Endothelial cell of umbilical vein (primary cell): ENCODE measurements around the gene MAPK8IP3. TPM values are rescaled to one million over a fixed set of nuclear protein-coding genes. Genes with fewer than 3 reads are reported as not detected.

Source experiments
- BruUV-seq: library from RNA; stranded (reverse); fragments of 400-500 nt; replicated peaks from 2 replicates; lab custom pipeline; 2021; lab: Mats Ljungman, UMichigan
- CTCF ChIA-PET: fragments of 300-600, 350-600 bp; sonication (Branson Sonifier 250); formaldehyde crosslinking; loops from one replicate; lab custom pipeline; 2021; ENCODE audit warnings: antibody characterized with exemption, inconsistent platforms; lab: Charles Lee
- POLR2A ChIA-PET: fragments of 300-600, 350-600 bp; sonication (Branson Sonifier 250); formaldehyde crosslinking; loops from one replicate; lab custom pipeline; 2021; ENCODE audit warnings: antibody characterized with exemption, inconsistent platforms; lab: Charles Lee
- DNase-seq: peaks from one replicate; pipeline ENCODE4 v3.0.0-alpha.2; 2011; ENCODE audit warnings: low read depth, low spot score
- FAIRE-seq: peaks from 2 replicates; lab custom pipeline; 2011; peaks lifted over from hg19 to GRCh38; lab: Jason Lieb, UNC
- H2AFZ ChIP-seq: 2 replicates; pipeline ENCODE4 v1.6.0; 2012; ENCODE audit warnings: low read depth, low read length, control low read depth, inconsistent platforms
- H3K27ac ChIP-seq: 2 replicates; pipeline ENCODE4 v1.5.1; 2011; ENCODE audit warnings: low read depth, mild to moderate bottlenecking, control low read depth, low read length, moderate library complexity; ENCODE audit not compliant: insufficient read depth
- H3K27me3 ChIP-seq, 2 experiments: 2 replicates each; pipeline versions ENCODE4 v1.6.0 to v1.6.1; 2011; ENCODE audit warnings: low read length in 2 of 2, mixed read lengths in 1 of 2; ENCODE audit not compliant: control insufficient read depth in 2 of 2, insufficient read depth in 2 of 2
- H3K36me3 ChIP-seq, 2 experiments: 2 replicates in 1 of 2; 3 replicates in 1 of 2; pipeline ENCODE4 v1.5.1; 2011; ENCODE audit warnings: low read length in 2 of 2, mild to moderate bottlenecking in 1 of 2, moderate library complexity in 1 of 2; ENCODE audit not compliant: control insufficient read depth in 2 of 2, insufficient read depth in 2 of 2; ENCODE audit errors: extremely low read depth in 1 of 2
- H3K4me1 ChIP-seq: 3 replicates; pipeline ENCODE4 v1.5.1; 2011; ENCODE audit warnings: mild to moderate bottlenecking, low read length; ENCODE audit not compliant: control insufficient read depth, insufficient read depth; ENCODE audit errors: extremely low read depth
- H3K4me2 ChIP-seq: 2 replicates; pipeline ENCODE4 v1.6.1; 2011; ENCODE audit warnings: low read length, control low read depth, mixed read lengths; ENCODE audit not compliant: insufficient read depth
- H3K4me3 ChIP-seq, 3 experiments: fragments of 200-600 bp in 1 of 3; sonication (generic), shearing (Covaris generic) in 1 of 3; replicated peaks in 1 of 3; 2 replicates each; pipeline ENCODE4 v1.5.1; 2011 to 2016; ENCODE audit warnings: control low read depth in 3 of 3, low read length in 3 of 3, mild to moderate bottlenecking in 2 of 3, inconsistent platforms in 1 of 3, low read depth in 1 of 3, moderate library complexity in 1 of 3; ENCODE audit not compliant: insufficient read depth in 1 of 3
- H3K79me2 ChIP-seq: 2 replicates; pipeline ENCODE4 v1.6.0; 2012; ENCODE audit warnings: low read length, inconsistent platforms; ENCODE audit not compliant: control insufficient read depth, insufficient read depth
- H3K9ac ChIP-seq: replicated peaks from 2 replicates; pipeline ENCODE3; 2011; ENCODE audit warnings: low read length, control low read depth; ENCODE audit not compliant: insufficient read depth; ENCODE audit errors: extremely low read depth
- H3K9me1 ChIP-seq: replicated peaks from 3 replicates; pipeline ENCODE4 v1.6.0; 2011; ENCODE audit warnings: mild to moderate bottlenecking, low read length; ENCODE audit not compliant: control insufficient read depth, insufficient read depth; ENCODE audit errors: extremely low read depth
- H3K9me3 ChIP-seq: replicated peaks from 2 replicates; pipeline ENCODE4 v1.5.1; 2012; ENCODE audit warnings: low read length, inconsistent platforms; ENCODE audit not compliant: control insufficient read depth, insufficient read depth
- H4K20me1 ChIP-seq: replicated peaks from 2 replicates; pipeline ENCODE3; 2011; ENCODE audit warnings: mild to moderate bottlenecking, low read length; ENCODE audit not compliant: control insufficient read depth, insufficient read depth; ENCODE audit errors: extremely low read depth
- EZH2 ChIP-seq: IDR thresholded peaks from 2 replicates; pipeline ENCODE4 v1.6.1; 2012; ENCODE audit warnings: borderline replicate concordance, low read depth, mild to moderate bottlenecking, moderate library complexity, low read length, inconsistent platforms; ENCODE audit not compliant: severe bottlenecking
- FOS ChIP-seq: IDR thresholded peaks from 2 replicates; pipeline ENCODE4 v1.6.1; 2011; ENCODE audit warnings: mild to moderate bottlenecking, low read length, moderate library complexity, borderline replicate concordance; ENCODE audit not compliant: insufficient read depth
- GATA2 ChIP-seq: IDR thresholded peaks from 2 replicates; pipeline ENCODE4 v1.7.0; 2011; ENCODE audit warnings: low read depth, mild to moderate bottlenecking, moderate library complexity, mixed read lengths, low read length; ENCODE audit not compliant: insufficient read length, insufficient read depth
- JUN ChIP-seq: IDR thresholded peaks from 2 replicates; pipeline ENCODE4 v1.6.1; 2011; ENCODE audit warnings: borderline replicate concordance, low read depth; ENCODE audit not compliant: insufficient read length, insufficient read depth
- MYC ChIP-seq: IDR thresholded peaks from one replicate; pipeline ENCODE4 v1.6.1; 2011; ENCODE audit warnings: mild to moderate bottlenecking, low read depth, low read length
- POLR2A ChIP-seq: IDR thresholded peaks from 2 replicates; pipeline ENCODE4 v1.6.1; 2012; ENCODE audit warnings: low read depth, mild to moderate bottlenecking, control low read depth, low read length
- POLR2AphosphoS5 ChIP-seq: IDR thresholded peaks from 2 replicates; pipeline ENCODE4 v1.6.1; 2012; ENCODE audit warnings: low read depth, mild to moderate bottlenecking, control low read depth, low read length, moderate library complexity; ENCODE audit not compliant: insufficient read depth
- dilution Hi-C: fragments of 300-500 bp; cut with MboI; formaldehyde crosslinking; loops from one replicate; pipeline ENCODE4 v1.15.0; 2019; ENCODE audit warnings: low sequenced_read_pairs; ENCODE audit not compliant: extremely low pct_ligation_motif_present
- intact Hi-C: fragments of 100-400 bp; cut with micrococcal nuclease; formaldehyde crosslinking; loops from one replicate; pipeline ENCODE4 v1.10.0; 2022
- polyA plus RNA-seq, 4 experiments: library from polyadenylated mRNA; depleted of rRNA in 3 of 4; stranded (reverse) in 3 of 4; unstranded in 1 of 4; fragments of >200 nt; gene quantifications; 2 replicates each; pipeline versions ENCODE4 v1.2.1 to v1.2.3, GENCODE V29; 2011 to 2012; ENCODE audit warnings: missing spikeins in 1 of 4
- total RNA-seq: library from RNA; stranded (reverse); gene quantifications from 2 replicates; pipeline ENCODE4 v1.2.3, GENCODE V29; 2021
- TF ChIP-seq, protein P1 (sequence below): IDR thresholded peaks from 2 replicates; pipeline ENCODE4 v1.6.1; 2011; ENCODE audit not compliant: insufficient read depth, insufficient read length
- TF ChIP-seq, protein P2 (sequence below), 2 donors: IDR thresholded peaks; 1 replicate in 1 of 2; 2 replicates in 1 of 2; pipeline ENCODE4 v1.5.1; 2011; ENCODE audit warnings: low read length in 2 of 2, mild to moderate bottlenecking in 2 of 2, moderate library complexity in 2 of 2, control low read depth in 1 of 2, inconsistent platforms in 1 of 2, low read depth in 1 of 2; ENCODE audit not compliant: insufficient read depth in 1 of 2; ENCODE audit errors: extremely low read depth in 1 of 2

MAPK8IP3 gene
- total and polyA plus RNA-seq, 2 donors (not counting 3 experiments of a cell fraction or from before 2014, with no cell fraction given): 40.7 to 92.2 TPM

DNA sequence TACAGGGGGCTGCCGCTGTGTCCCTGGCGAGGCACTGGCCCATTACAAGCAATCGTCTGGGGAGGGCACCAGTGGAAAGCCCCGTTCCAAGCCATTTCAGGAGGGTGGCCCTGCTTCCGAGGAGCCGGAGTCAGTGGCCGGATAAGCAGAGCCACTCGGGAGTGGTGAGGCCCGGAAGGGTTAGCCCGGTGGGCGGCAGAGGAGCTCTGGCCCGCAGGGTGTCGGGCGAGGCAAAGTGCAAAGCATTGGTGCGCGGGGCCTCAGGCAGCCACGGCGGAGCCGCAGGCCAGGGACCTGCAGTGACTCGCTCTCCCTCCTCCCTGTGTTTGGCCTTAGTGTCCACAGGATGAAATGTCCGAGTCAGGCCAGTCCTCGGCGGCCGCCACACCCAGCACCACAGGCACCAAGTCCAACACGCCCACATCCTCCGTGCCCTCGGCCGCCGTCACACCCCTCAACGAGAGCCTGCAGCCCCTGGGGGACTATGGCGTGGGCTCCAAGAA lies 40.7 kb downstream of the MAPK8IP3 start:
- Histone ChIP-seq H3K9ac (no peak overlapping the region), H3K9me3 (no peaks in the 10 kb centered on the region), H3K4me1 (no peaks in the 10 kb centered on the region), H4K20me1 (no peaks in the 10 kb centered on the region), H3K4me2 (no peak overlapping the region), H3K79me2 (no peaks in the 10 kb centered on the region), H3K36me3 (peaks cover 8 to 44% of the 10 kb centered on the region in 2 experiments), H3K27me3 (no peaks in the 10 kb centered on the region), H3K9me1 (no peaks in the 10 kb centered on the region), H3K27ac (no peak overlapping the region), H3K4me3 (no peak overlapping the region), H2AFZ (no peak overlapping the region)
- ChIA-PET POLR2A (no interaction called here), CTCF (interaction anchor here (1.4 kb wide), 1 partner anchor 23 kb away, joined by 3 read pairs; no protein-coding TSS in a partner anchor)
- dilution Hi-C loops (no loop called here), intact Hi-C loops (no loop called here)
- TF ChIP-seq, protein P1, sequence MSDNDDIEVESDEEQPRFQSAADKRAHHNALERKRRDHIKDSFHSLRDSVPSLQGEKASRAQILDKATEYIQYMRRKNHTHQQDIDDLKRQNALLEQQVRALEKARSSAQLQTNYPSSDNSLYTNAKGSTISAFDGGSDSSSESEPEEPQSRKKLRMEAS: no peak
- TF ChIP-seq GATA2: no peak
- TF ChIP-seq POLR2A: no peak
- TF ChIP-seq FOS: no peak
- no peak for TF ChIP-seq JUN
- TF ChIP-seq MYC: no peak
- TF ChIP-seq POLR2AphosphoS5: no peak
- DNase-seq (no peak), FAIRE-seq (no peak)
- no TSS peak for BruUV-seq

DNA sequence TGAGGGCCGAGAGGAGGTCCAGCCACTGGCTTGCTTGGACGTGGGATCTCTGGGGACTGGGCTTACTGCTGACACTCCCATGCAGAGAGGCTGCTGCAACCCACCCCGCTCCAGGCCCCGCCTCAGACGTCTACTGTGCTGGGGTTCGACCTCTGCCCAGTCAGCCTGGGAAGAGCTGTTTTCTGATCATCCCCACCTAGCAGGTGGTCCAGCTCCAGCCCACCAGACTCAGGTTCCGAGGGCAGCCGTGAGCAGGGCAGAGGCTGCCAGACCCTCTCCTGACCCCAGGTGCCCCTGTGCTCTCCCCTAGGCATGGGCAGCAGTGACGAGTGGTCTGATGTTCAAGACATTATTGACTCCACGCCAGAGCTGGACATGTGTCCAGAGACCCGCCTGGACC lies 41.9 kb downstream of the MAPK8IP3 start:
- no peak for DNase-seq
- H4K20me1 ChIP-seq: no peaks in the 10 kb centered on the region
- H3K27me3 ChIP-seq: no peaks in the 10 kb centered on the region
- intact Hi-C loops (no loop called here), dilution Hi-C loops (no loop called here)
- H3K9me1 ChIP-seq: no peaks in the 10 kb centered on the region
- no peak overlapping the region for H3K4me2 ChIP-seq
- H2AFZ ChIP-seq: no peak overlapping the region
- no peaks in the 10 kb centered on the region for H3K9me3 ChIP-seq
- BruUV-seq: no TSS peak
- ChIA-PET POLR2A (no interaction called here), CTCF (no interaction called here)
- H3K4me1 ChIP-seq: no peaks in the 10 kb centered on the region
- FAIRE-seq: no peak
- H3K79me2 ChIP-seq: no peaks in the 10 kb centered on the region
- peaks cover 8 to 53% of the 10 kb centered on the region in 2 experiments for H3K36me3 ChIP-seq
- H3K9ac ChIP-seq: no peak overlapping the region
- no peak overlapping the region for H3K27ac ChIP-seq
- no peak overlapping the region for H3K4me3 ChIP-seq
- TF ChIP-seq MYC: no peak
- TF ChIP-seq, protein P1: no peak
- TF ChIP-seq EZH2: no peak
- no peak for TF ChIP-seq JUN
- no peak for TF ChIP-seq POLR2AphosphoS5
- no peak for TF ChIP-seq FOS
- TF ChIP-seq GATA2: no peak
- TF ChIP-seq, protein P2, sequence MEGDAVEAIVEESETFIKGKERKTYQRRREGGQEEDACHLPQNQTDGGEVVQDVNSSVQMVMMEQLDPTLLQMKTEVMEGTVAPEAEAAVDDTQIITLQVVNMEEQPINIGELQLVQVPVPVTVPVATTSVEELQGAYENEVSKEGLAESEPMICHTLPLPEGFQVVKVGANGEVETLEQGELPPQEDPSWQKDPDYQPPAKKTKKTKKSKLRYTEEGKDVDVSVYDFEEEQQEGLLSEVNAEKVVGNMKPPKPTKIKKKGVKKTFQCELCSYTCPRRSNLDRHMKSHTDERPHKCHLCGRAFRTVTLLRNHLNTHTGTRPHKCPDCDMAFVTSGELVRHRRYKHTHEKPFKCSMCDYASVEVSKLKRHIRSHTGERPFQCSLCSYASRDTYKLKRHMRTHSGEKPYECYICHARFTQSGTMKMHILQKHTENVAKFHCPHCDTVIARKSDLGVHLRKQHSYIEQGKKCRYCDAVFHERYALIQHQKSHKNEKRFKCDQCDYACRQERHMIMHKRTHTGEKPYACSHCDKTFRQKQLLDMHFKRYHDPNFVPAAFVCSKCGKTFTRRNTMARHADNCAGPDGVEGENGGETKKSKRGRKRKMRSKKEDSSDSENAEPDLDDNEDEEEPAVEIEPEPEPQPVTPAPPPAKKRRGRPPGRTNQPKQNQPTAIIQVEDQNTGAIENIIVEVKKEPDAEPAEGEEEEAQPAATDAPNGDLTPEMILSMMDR (IDR thresholded peaks at IDR 0.05; ENCODE audit: extremely low read depth in 1 of 2, insufficient read depth in 1 of 2, low read depth in 1 of 2, low read length in 2 of 2): no peak
- no peak for TF ChIP-seq POLR2A
